Lung (tissue), 12 donors: ENCODE results near the gene ANKFY1. TPM values are rescaled to one million over a fixed set of nuclear protein-coding genes. Genes with fewer than 3 reads are reported as not detected.

ENCODE experiments used
- ATAC-seq: fragments of 200-7000 bp; cut with Tn5 transposase; one replicate; pipeline ENCODE4 v1.9.1; 2020; ENCODE audit warnings: moderate number of reproducible peaks; ENCODE audit not compliant: insufficient read depth, low FRiP score
- DNase-seq, 3 donors: peaks; one replicate each; pipeline ENCODE4 v3.0.0-alpha.2; 2013 to 2017
- H3K27ac ChIP-seq, 2 donors: one replicate each; pipeline ENCODE4 v1.5.1; 2013; ENCODE audit warnings: mild to moderate bottlenecking in 2 of 2, moderate library complexity in 2 of 2, control low read depth in 1 of 2, inconsistent platforms in 1 of 2, low read depth in 1 of 2, low read length in 1 of 2
- H3K27me3 ChIP-seq, 3 donors: one replicate each; pipeline ENCODE4 v1.5.1; 2013; ENCODE audit warnings: low read length in 2 of 3; ENCODE audit not compliant: control insufficient read depth in 3 of 3, insufficient read depth in 3 of 3
- H3K36me3 ChIP-seq, 4 donors: one replicate each; pipeline ENCODE4 v1.5.1; 2013; ENCODE audit warnings: low read length in 4 of 4, mild to moderate bottlenecking in 1 of 4, moderate library complexity in 1 of 4; ENCODE audit not compliant: control insufficient read depth in 4 of 4, insufficient read depth in 4 of 4
- H3K4me1 ChIP-seq, 5 donors: one replicate each; pipeline ENCODE4 v1.5.1; 2013; ENCODE audit warnings: low read length in 5 of 5, mild to moderate bottlenecking in 2 of 5, moderate library complexity in 1 of 5; ENCODE audit not compliant: control insufficient read depth in 5 of 5, insufficient read depth in 5 of 5
- H3K4me3 ChIP-seq: one replicate; pipeline ENCODE4 v1.5.1; 2013; ENCODE audit warnings: mild to moderate bottlenecking, control low read depth, moderate library complexity
- H3K9ac ChIP-seq, 2 donors: one replicate each; pipeline ENCODE4 v1.5.1; 2013; ENCODE audit warnings: low read length in 2 of 2, control low read depth in 1 of 2; ENCODE audit not compliant: insufficient read depth in 1 of 2
- H3K9me3 ChIP-seq, 4 donors: one replicate each; pipeline ENCODE4 v1.5.1; 2013; ENCODE audit warnings: low read length in 3 of 4, mild to moderate bottlenecking in 1 of 4, moderate library complexity in 1 of 4; ENCODE audit not compliant: control insufficient read depth in 4 of 4, insufficient read depth in 3 of 4
- WGBS, 2 donors: extraction: QIAGEN DNeasy Blood & Tissue Kit; methylation state at CpG; one replicate each; pipeline ENCODE4 v1.1.7; 2013; 5-methylcytosine and 5-hydroxymethylcytosine counted together
- polyA plus RNA-seq, 2 donors: library from polyadenylated mRNA; stranded (reverse); fragments of 200-250 nt; gene quantifications; one replicate each; pipeline ENCODE4 v1.2.1, GENCODE V29; 2013
- total RNA-seq, 2 donors: library from RNA; depleted of rRNA in 1 of 2; stranded (reverse); fragments of >200 nt in 1 of 2; gene quantifications; one replicate each; pipeline ENCODE4 v1.2.1, GENCODE V29; 2014 to 2021
- TF ChIP-seq, protein P1 (sequence below): IDR thresholded peaks from 2 replicates; pipeline ENCODE4 v1.5.1; 2012; ENCODE audit warnings: mild to moderate bottlenecking; ENCODE audit errors: control extremely low read depth, extremely low read depth
- donor health status: control.
- donor health status: control.
- donor health status: Bipolar disorder and iron deficiency.
- donor health status: healthy.
- donor health status: DM: yes; HTN: yes; CAD: no.

The ANKFY1 gene
- total and polyA plus RNA-seq, 4 donors, result 11.4 to 60.2 (median 38.8) TPM

DNA sequence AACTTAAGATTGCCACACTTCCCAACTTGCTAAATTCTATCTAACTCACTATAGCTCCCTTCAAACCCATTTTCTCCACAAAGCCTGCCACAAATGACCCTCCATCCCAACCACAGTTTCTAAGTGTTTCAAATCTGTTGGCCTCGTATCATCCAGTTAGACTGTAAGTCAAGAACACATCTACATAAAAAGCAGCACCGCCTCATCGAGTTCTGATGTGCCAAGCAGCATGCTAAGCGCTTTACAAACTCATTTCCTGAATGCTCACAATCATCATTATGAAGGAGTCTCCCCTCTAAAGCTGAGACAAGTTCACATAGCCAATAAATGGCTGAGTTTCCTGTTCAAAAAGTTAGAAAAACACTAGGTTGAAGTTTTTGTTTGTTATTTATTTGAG, 9.2 kb upstream of the ANKFY1 start:
- H3K27ac ChIP-seq, result no peak overlapping the region
- H3K36me3 ChIP-seq, result peaks cover 2 to 13% (median 10%) of the 10 kb centered on the region in 4 donors
- H3K9ac ChIP-seq, result no peak overlapping the region
- no peaks in the 10 kb centered on the region for H3K27me3 ChIP-seq
- H3K4me3 ChIP-seq, result no peak overlapping the region
- peaks cover 0 to 12% (median 0%) of the 10 kb centered on the region in 5 donors for H3K4me1 ChIP-seq
- no peak for DNase-seq
- TF ChIP-seq, protein P1, sequence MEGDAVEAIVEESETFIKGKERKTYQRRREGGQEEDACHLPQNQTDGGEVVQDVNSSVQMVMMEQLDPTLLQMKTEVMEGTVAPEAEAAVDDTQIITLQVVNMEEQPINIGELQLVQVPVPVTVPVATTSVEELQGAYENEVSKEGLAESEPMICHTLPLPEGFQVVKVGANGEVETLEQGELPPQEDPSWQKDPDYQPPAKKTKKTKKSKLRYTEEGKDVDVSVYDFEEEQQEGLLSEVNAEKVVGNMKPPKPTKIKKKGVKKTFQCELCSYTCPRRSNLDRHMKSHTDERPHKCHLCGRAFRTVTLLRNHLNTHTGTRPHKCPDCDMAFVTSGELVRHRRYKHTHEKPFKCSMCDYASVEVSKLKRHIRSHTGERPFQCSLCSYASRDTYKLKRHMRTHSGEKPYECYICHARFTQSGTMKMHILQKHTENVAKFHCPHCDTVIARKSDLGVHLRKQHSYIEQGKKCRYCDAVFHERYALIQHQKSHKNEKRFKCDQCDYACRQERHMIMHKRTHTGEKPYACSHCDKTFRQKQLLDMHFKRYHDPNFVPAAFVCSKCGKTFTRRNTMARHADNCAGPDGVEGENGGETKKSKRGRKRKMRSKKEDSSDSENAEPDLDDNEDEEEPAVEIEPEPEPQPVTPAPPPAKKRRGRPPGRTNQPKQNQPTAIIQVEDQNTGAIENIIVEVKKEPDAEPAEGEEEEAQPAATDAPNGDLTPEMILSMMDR, result no peak
- WGBS, 2 donors, result 52 to 85% methylated on average over 4 of the region's 4 CpGs
- H3K9me3 ChIP-seq, result no peaks in the 10 kb centered on the region
- ATAC-seq, result no peak

DNA sequence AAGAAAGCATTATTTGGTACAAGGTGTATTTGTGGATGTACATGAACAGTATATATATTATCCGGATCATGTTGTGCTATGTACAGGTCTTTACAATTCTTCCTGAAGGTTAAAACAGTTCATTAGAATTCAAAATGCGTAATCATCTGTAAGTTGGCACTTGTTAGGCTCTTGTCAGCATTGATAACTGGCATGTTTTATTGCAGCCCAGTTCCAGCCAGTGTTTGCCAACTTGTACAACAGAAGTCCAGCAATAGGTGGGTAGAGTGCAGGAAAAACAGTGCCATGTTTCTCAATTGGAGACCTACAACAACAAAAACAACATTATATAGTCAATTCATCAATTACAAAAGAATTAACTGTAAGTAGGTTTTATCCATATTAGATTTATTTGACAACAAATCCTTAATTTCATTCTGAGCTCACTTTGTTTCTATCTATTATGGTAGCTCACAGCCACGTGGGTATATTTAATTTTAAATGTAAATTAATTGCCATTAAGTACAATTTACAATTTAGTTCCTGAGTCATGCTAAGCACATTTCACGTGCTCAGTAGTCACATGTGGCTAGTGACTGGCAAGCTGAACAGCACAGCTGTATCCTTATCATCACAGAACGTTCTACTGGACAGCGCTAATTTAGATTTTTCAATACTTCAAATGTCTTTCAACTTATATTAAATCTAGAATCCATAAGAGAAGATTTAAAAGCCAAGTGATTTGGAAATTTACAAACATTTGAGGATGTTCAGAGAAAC, 8.6 kb upstream of the ANKFY1 start:
- Histone ChIP-seq H3K4me1 (peaks cover 0 to 12% (median 0%) of the 10 kb centered on the region in 5 donors), H3K9me3 (no peaks in the 10 kb centered on the region), H3K27me3 (no peaks in the 10 kb centered on the region), H3K36me3 (peaks cover 2 to 17% (median 12%) of the 10 kb centered on the region in 4 donors), H3K4me3 (no peak overlapping the region), H3K9ac (no peak overlapping the region), H3K27ac (no peak overlapping the region)
- TF ChIP-seq, protein P1, result no peak
- 80 to 86% methylated on average over 6 of the region's 6 CpGs for WGBS, 2 donors
- ATAC-seq, result no peak
- DNase-seq, result no peak

DNA sequence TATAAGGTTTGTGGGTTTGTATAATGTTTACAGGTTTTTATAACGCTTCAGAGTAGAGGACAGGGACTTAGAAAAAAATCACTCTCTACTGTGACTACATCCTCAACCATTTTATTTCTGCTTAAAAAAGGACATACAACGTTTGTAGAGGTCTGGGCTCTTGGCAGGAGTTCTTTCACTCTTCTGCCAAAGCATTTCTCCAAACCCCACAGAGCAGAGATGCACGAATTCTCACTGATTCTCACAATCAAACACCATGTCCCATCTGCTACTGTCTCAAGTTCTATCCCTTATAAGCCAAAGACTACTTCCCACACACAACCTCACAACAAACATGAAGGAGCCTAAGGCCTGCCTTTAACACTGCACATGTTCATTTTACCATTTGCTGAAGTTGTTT, 7.0 kb upstream of the ANKFY1 start:
- no peak overlapping the region for H3K4me3 ChIP-seq
- H3K4me1 ChIP-seq, result peaks cover 0 to 12% (median 0%) of the 10 kb centered on the region in 5 donors
- DNase-seq, result no peak
- no peak overlapping the region for H3K9ac ChIP-seq
- H3K36me3 ChIP-seq, result peaks cover 2 to 12% (median 9%) of the 10 kb centered on the region in 4 donors
- 71 to 88% methylated on average over 3 of the region's 3 CpGs for WGBS, 2 donors
- H3K9me3 ChIP-seq, result no peaks in the 10 kb centered on the region
- no peaks in the 10 kb centered on the region for H3K27me3 ChIP-seq
- TF ChIP-seq, protein P1, result no peak
- ATAC-seq, result no peak
- peak overlapping the region in 1 of 2 donors; percentile 57 for H3K27ac ChIP-seq
